ENCODE results near the gene ATF7. TPM values are rescaled to one million over a fixed set of nuclear protein-coding genes. Genes with fewer than 3 reads are reported as not detected.

Gene ATF7
- total and polyA plus RNA-seq, 2 of the 13 experiments (the other 11 are each of a cell fraction or from before 2014, with no cell fraction given) = 9.6 to 16.2 TPM

DNA sequence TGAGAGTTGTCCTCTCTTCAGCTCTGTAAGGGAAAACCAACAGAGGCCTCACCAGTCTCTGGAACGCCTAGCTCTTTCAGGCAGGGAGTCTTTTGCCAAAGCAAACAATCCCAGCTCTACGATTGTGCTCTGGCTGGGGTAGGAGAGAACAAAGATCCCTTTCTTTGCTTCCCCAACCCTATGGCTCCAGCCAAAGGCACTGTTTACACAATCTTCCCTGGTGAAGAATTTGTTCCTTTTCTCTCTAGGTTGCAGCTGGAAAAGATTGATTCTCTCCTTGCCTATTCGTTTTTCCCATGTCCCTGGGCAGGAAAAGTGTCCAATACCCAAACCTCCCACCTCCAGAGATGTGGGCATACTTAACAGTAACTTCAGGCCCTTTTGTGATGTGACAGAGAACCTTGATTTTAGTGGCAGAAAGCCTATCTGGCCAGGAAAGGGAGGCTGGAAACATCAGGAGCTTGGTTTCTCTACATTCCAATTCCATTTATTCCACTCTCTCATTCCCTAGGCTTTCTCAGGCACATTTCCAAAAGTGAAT lies 32.9 kb upstream of the ATF7 start (continued):
- no peak for TF ChIP-seq SOX6 (IDR thresholded peaks at IDR 0.05)
- peak; percentile 91 for TF ChIP-seq SOX6 (CRISPR knock-in tag; IDR thresholded peaks at IDR 0.05)
- no peak for TF ChIP-seq ZNF343 (CRISPR knock-in tag; IDR thresholded peaks at IDR 0.05)
- TF ChIP-seq ZNF576 (CRISPR knock-in tag; IDR thresholded peaks at IDR 0.05) = no peak
- no peak for TF ChIP-seq ZNF781 (CRISPR knock-in tag; IDR thresholded peaks at IDR 0.05; ENCODE audit: borderline replicate concordance, not compliant biosample characterization)
- TF ChIP-seq, protein P1, sequence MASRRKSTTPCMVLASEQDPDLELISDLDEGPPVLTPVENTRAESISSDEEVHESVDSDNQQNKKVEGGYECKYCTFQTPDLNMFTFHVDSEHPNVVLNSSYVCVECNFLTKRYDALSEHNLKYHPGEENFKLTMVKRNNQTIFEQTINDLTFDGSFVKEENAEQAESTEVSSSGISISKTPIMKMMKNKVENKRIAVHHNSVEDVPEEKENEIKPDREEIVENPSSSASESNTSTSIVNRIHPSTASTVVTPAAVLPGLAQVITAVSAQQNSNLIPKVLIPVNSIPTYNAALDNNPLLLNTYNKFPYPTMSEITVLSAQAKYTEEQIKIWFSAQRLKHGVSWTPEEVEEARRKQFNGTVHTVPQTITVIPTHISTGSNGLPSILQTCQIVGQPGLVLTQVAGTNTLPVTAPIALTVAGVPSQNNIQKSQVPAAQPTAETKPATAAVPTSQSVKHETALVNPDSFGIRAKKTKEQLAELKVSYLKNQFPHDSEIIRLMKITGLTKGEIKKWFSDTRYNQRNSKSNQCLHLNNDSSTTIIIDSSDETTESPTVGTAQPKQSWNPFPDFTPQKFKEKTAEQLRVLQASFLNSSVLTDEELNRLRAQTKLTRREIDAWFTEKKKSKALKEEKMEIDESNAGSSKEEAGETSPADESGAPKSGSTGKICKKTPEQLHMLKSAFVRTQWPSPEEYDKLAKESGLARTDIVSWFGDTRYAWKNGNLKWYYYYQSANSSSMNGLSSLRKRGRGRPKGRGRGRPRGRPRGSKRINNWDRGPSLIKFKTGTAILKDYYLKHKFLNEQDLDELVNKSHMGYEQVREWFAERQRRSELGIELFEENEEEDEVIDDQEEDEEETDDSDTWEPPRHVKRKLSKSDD (CRISPR knock-in tag; IDR thresholded peaks at IDR 0.05; ENCODE audit: low read depth) = no peak
- no peak for TF ChIP-seq SYNCRIP (IDR thresholded peaks at IDR 0.05; ENCODE audit: insufficient read depth, low read depth, low read length)
- TF ChIP-seq POLR2G (IDR thresholded peaks at IDR 0.05; ENCODE audit: low read depth, low read length) = peak; percentile 57
- TF ChIP-seq ASH2L (IDR thresholded peaks at IDR 0.05; ENCODE audit: insufficient read length, low read depth, low read length) = peak; percentile 37
- no peak for TF ChIP-seq ZNF503 (CRISPR knock-in tag; IDR thresholded peaks at IDR 0.05)
- TF ChIP-seq ZSCAN9 (CRISPR knock-in tag; IDR thresholded peaks at IDR 0.05; ENCODE audit: borderline replicate concordance) = peak; percentile 68; the same call in 1 of the 2 replicates
- TF ChIP-seq THYN1 (CRISPR knock-in tag; IDR thresholded peaks at IDR 0.05; ENCODE audit: borderline replicate concordance, low read depth) = no peak
- no peak for TF ChIP-seq MAZ (IDR thresholded peaks at IDR 0.05; ENCODE audit: borderline replicate concordance, low read depth, low read length)
- no peak for TF ChIP-seq MAZ (CRISPR knock-in tag; IDR thresholded peaks at IDR 0.05; ENCODE audit: low read depth)
- peak; percentile 60 for TF ChIP-seq HNF4A (CRISPR knock-in tag; IDR thresholded peaks at IDR 0.05)
- TF ChIP-seq MAFK (conservative IDR thresholded peaks at IDR 0.05 in 1 of 2, IDR thresholded peaks at IDR 0.05 in 1 of 2; ENCODE audit: low read length in 2 of 2) = no peak
- TF ChIP-seq ARID4A (CRISPR knock-in tag; IDR thresholded peaks at IDR 0.05; ENCODE audit: borderline replicate concordance) = 0 out of 2 replicates have a peak, but pooled peaks have one; percentile 32
- no peak; the same call in 1 of the 2 replicates for TF ChIP-seq KDM6A (CRISPR knock-in tag; IDR thresholded peaks at IDR 0.05; ENCODE audit: low read depth)
- TF ChIP-seq SALL2 (CRISPR knock-in tag; IDR thresholded peaks at IDR 0.05) = no peak
- no peak for TF ChIP-seq ZNF747 (CRISPR knock-in tag; IDR thresholded peaks at IDR 0.05; ENCODE audit: borderline replicate concordance)
- no peak for TF ChIP-seq SIN3A (IDR thresholded peaks at IDR 0.05; ENCODE audit: borderline replicate concordance, low read depth, low read length)

All from HepG2 (cell line).